Activated CD4-positive, alpha-beta T cell treated with anti-CD3 and anti-CD28 coated beads, Interleukin-2, amount 10 ng/mL, durations not matched to agents 24 days and 14 days (primary cell): Measurements from ENCODE around the gene CHPF2. TPM values are rescaled to one million over a fixed set of nuclear protein-coding genes. Genes with fewer than 3 reads are reported as not detected.

ENCODE experiments used
- DNase-seq: peaks from one replicate; pipeline ENCODE4 v3.0.0; 2022
- H3K27ac Mint-ChIP-seq: one replicate; pipeline ENCODE4 v1.8.0; 2022; ENCODE audit warnings: mild to moderate bottlenecking, mixed read lengths
- H3K27me3 Mint-ChIP-seq: one replicate; pipeline ENCODE4 v1.8.0; 2022; ENCODE audit warnings: mixed read lengths
- H3K36me3 Mint-ChIP-seq: one replicate; pipeline ENCODE4 v1.8.0; 2022; ENCODE audit warnings: low read depth, mild to moderate bottlenecking, mixed read lengths
- H3K4me1 Mint-ChIP-seq: one replicate; pipeline ENCODE4 v1.8.0; 2021; ENCODE audit warnings: mixed read lengths
- H3K4me3 Mint-ChIP-seq: one replicate; pipeline ENCODE4 v1.8.0; 2022; ENCODE audit warnings: mild to moderate bottlenecking, moderate library complexity, mixed read lengths
- H3K9me3 Mint-ChIP-seq: one replicate; pipeline ENCODE4 v1.8.0; 2021; ENCODE audit warnings: mixed read lengths
- intact Hi-C: fragments of 100-400 bp; cut with micrococcal nuclease; formaldehyde crosslinking; loops from one replicate; pipeline ENCODE4 v1.15.1; 2023
- total RNA-seq: library from RNA; stranded (reverse); gene quantifications from 2 replicates; pipeline ENCODE4 v1.2.3, GENCODE V29; 2022

CHPF2 gene
- total RNA-seq, 1 donor from 2014 or later, result 46.4 TPM

DNA sequence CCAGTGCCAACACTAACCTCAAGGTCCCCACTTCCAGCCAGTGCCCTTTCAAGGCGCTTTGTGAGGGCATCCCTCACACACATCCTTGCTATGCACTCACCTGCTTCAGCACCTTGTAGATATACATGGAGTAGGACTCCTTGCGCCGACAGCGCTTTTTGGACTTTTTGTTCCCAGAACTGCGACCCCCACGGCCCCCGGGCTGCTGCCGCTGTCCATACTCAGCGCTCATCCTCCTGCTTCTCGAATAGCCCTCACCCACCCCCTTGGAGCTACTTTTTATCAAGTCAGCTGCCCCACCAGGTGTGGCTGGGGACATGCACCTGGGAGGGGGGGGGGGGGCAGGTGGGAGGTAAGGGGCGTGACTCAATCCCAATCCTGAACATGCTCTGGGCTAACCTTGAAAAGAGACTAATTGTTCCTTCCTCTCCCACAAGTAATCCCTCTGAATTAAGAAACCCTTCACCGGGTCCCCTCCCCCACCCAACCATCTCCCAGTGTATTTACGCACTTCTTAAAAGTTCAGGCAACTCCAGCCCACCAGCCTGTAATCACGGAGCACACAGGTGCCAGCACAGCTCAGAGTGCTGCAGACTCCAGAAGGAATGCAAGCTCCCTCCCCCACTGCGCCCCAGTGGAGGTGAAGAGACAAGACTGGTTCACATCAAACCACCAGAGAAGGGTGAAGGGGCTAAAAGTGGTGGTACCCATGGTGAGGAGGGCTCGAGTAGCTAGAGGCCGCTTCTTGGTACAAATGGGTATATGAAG lies 22.0 kb upstream of the CHPF2 start, which contains the start of gene H2BK1:
H2BK1 (minus strand) TSS at position 402 of the 768 bp plus-strand sequence; CDS start at position 232, 170 bp downstream.
- H3K27me3 Mint-ChIP-seq, result no peaks in the 10 kb centered on the region
- no peak within 1 kb of the TSS for H3K27ac Mint-ChIP-seq
- peaks cover 31% of the 10 kb centered on the region for H3K36me3 Mint-ChIP-seq
- H3K4me3 Mint-ChIP-seq, result no peak within 1 kb of the TSS
- intact Hi-C loops, result no loop called here
- no peaks in the 10 kb centered on the region for H3K9me3 Mint-ChIP-seq
- H3K4me1 Mint-ChIP-seq, result peaks cover 17% of the 10 kb centered on the region
- no peak for DNase-seq

DNA sequence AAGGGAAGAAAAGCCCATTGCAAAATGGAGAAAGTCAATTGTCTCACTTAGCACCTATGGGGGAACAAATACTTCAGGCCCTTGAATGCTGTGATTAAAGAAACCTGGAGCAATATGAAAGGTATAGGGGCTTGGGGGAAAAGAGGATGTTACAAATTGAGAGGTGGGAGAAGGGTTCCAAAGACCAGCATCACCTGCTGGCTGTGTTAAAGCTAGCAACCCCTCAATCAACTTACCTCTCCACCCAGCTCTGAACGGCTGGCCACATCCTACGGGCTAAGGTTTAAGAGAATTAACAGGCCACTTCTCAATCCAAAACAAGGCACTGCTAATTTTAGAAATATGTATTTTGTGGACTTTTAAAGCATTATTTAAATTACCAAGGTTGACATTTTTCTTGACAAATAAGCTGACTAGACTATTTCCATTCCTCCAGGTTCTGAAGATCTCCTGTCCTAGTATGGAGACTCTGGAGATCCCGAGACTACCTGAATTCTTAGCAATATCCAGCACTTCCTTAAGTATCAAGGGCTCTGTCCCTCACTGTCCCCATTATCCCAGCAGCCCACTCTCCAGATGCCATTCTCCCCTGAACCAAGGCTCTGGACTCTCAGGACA lies 21.0 kb upstream of the CHPF2 start:
- Mint-ChIP-seq H3K4me1 (peaks cover 17% of the 10 kb centered on the region), H3K27ac (no peak overlapping the region), H3K36me3 (peaks cover 38% of the 10 kb centered on the region), H3K9me3 (no peaks in the 10 kb centered on the region), H3K27me3 (no peaks in the 10 kb centered on the region), H3K4me3 (no peak overlapping the region)
- DNase-seq, result no peak
- intact Hi-C loops, result no loop called here

GRCh38 chr7:151212626-151213025 lies 19.7 kb upstream of the CHPF2 start:
- Mint-ChIP-seq H3K27ac (no peak overlapping the region), H3K4me3 (no peak overlapping the region), H3K27me3 (no peaks in the 10 kb centered on the region), H3K4me1 (peaks cover 6% of the 10 kb centered on the region), H3K9me3 (no peaks in the 10 kb centered on the region), H3K36me3 (peaks cover 39% of the 10 kb centered on the region)
- no peak for DNase-seq
- intact Hi-C loops, result no loop called here

GRCh38 chr7:151213826-151214225 lies 18.5 kb upstream of the CHPF2 start:
- no peak for DNase-seq
- H3K27me3 Mint-ChIP-seq, result no peaks in the 10 kb centered on the region
- intact Hi-C loops, result no loop called here
- no peaks in the 10 kb centered on the region for H3K9me3 Mint-ChIP-seq
- H3K4me1 Mint-ChIP-seq, result peaks cover under 1% of the 10 kb centered on the region
- no peak overlapping the region for H3K4me3 Mint-ChIP-seq
- H3K27ac Mint-ChIP-seq, result no peak overlapping the region
- H3K36me3 Mint-ChIP-seq, result peaks cover 51% of the 10 kb centered on the region

- Mint-ChIP-seq H3K4me3 (no peak overlapping the region), H3K4me1 (peaks cover 3% of the 10 kb centered on the region), H3K27me3 (no peaks in the 10 kb centered on the region), H3K9me3 (no peaks in the 10 kb centered on the region), H3K27ac (no peak overlapping the region), H3K36me3 (peaks cover 59% of the 10 kb centered on the region)
- no peak for DNase-seq
- intact Hi-C loops, result no loop called here
Measured at GRCh38 chr7:151215396-151215795, 16.9 kb upstream of the CHPF2 start.

DNA sequence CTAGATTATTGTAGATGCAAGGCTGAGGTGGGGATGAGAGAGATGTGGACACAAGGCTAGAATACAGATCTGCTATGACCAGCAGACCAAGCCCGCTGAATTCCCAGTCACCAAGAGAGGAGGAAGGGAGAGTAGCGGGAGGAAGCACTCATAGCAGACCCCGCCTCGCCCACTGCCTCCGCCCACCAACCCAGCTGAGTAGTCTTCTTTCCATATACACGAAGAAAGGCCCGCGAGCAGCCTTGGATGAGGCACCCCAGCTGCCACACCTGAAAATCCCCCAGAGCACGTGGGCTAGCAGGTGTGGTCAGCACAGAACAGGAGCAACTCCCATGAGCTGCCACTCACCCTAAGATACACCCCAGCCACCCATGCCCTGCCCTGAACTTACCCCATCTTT lies 14.1 kb upstream of the CHPF2 start:
- no peak for DNase-seq
- intact Hi-C loops, result no loop called here
- H3K4me1 Mint-ChIP-seq, result peaks cover 3% of the 10 kb centered on the region
- H3K9me3 Mint-ChIP-seq, result no peaks in the 10 kb centered on the region
- H3K27ac Mint-ChIP-seq, result no peak overlapping the region
- H3K36me3 Mint-ChIP-seq, result peaks cover 57% of the 10 kb centered on the region
- H3K4me3 Mint-ChIP-seq, result no peak overlapping the region
- H3K27me3 Mint-ChIP-seq, result no peaks in the 10 kb centered on the region

DNA sequence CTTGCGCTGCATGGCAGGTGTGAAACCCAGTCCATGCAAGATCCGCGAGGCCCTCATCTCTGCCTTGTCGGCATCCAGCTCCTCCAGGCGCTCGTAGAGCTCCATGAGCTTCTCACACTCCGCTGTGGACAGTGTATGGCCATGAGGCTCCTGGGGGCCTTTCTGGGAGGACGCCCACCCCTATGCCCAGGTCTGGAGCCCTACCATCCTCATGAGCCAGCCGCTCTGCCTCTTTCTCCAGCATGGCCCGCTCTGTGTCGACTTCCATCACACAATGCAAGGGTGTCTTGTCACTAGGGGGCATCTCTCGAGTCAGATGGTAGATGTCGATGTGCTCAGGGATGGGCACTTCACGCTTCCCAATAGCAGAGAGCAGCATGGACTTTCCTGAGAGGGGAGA lies 8.6 kb upstream of the CHPF2 start:
- DNase-seq, result no peak
- Mint-ChIP-seq H3K4me1 (peaks cover 32% of the 10 kb centered on the region), H3K9me3 (no peaks in the 10 kb centered on the region), H3K36me3 (peaks cover 54% of the 10 kb centered on the region), H3K27me3 (no peaks in the 10 kb centered on the region), H3K4me3 (no peak overlapping the region), H3K27ac (no peak overlapping the region)
- intact Hi-C loops, result no loop called here

DNA sequence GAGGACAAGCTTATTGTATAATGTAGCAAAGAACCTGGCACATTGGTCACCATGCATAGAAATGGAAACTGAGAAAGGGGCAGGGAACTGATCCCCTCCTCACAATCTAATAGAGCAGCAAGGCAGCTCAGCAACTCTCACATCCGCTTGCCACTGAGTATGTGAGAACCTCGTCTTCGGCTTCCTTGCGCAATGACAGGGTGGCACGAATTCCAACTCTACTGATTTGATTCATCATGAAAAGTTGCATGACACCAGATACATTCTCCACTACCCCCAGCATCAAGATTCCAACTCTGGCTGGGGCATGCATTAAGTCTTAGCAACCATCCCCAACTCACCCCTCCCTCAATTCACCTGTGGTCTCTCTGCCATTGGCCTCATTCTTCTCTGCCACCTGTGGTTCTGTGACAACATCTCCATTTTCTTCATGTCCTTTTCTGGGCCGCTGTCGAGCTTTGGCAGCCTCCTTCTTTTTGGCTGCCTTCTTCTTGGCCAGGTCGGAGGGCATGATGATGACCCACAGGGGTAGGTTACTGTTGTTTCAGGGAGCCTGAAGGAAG lies 6.3 kb upstream of the CHPF2 start:
- peak overlapping the region; percentile 97 for H3K4me3 Mint-ChIP-seq
- intact Hi-C loops, result loop anchor here (2.0 kb wide), 3 partner anchors 19 to 143 kb away; partner anchors contain the start of gene TMUB1
- H3K9me3 Mint-ChIP-seq, result no peaks in the 10 kb centered on the region
- H3K27ac Mint-ChIP-seq, result peak overlapping the region; percentile 96
- DNase-seq, result no peak
- H3K4me1 Mint-ChIP-seq, result peaks cover 29% of the 10 kb centered on the region
- H3K36me3 Mint-ChIP-seq, result peaks cover 43% of the 10 kb centered on the region
- H3K27me3 Mint-ChIP-seq, result peaks cover 5% of the 10 kb centered on the region

GRCh38 chr7:151226560-151226874 lies 5.8 kb upstream of the CHPF2 start:
- Mint-ChIP-seq H3K4me1 (peaks cover 30% of the 10 kb centered on the region), H3K27ac (peak overlapping the region; percentile 96), H3K9me3 (no peaks in the 10 kb centered on the region), H3K4me3 (peak overlapping the region; percentile 97), H3K36me3 (peaks cover 42% of the 10 kb centered on the region), H3K27me3 (peaks cover 6% of the 10 kb centered on the region)
- intact Hi-C loops, result loop anchor here (2.0 kb wide), 3 partner anchors 18 to 144 kb away; partner anchors contain the start of gene TMUB1
- DNase-seq, result no peak

- Mint-ChIP-seq H3K36me3 (peaks cover 38% of the 10 kb centered on the region), H3K4me1 (peaks cover 36% of the 10 kb centered on the region), H3K27me3 (peaks cover 6% of the 10 kb centered on the region), H3K9me3 (no peaks in the 10 kb centered on the region), H3K4me3 (peak within 1 kb of the TSS; percentile 97), H3K27ac (peak within 1 kb of the TSS; percentile 96)
- DNase-seq, result peak; percentile 99
- intact Hi-C loops, result loop anchor here (1.0 to 2.0 kb wide), 4 partner anchors 18 to 169 kb away; partner anchors contain the start of gene TMUB1
Measured at GRCh38 chr7:151226875-151227782, 5.2 kb upstream of the CHPF2 start, which contains the start of gene ABCF2. ABCF2 (minus strand) TSS chr7:151227205; CDS start chr7:151226458, 747 bp downstream.

DNA sequence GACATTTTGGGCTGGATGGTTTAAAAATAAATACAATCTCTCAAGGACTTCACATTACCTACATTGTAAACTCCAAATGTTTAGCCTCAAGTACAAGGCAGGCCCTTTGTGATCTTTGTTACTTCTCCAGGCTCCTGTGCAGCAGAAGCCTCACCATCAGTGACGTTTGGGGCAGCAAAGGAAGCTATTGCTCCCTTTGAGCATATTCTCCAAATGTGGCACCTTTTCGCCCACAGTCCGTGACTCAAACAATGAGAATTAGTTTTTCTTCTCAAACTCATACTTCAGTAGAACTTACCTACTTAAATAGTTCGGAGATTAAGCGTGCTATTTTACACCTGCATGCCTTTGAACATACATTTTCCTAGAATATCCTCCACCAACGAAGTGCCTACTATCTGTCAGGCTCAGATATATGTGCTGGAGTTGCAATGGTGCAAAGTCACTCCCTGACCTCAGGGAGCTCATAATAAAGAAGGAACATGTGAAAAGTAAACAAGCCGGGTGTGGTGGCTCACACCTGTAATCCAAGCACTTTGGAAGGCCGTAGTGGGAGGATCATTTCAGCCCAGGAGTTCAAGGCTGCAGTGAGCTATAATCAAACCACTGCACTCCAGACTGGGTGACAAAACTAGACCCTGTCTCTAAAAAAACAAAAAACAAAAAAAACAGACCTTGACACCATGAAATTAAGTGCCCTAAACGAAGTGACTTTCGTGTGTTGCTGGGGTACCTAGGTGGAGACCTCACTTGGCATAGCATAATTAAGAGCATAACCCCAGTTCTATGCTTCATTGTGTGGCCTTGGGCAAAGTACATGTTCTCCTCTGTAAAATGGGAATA lies 4.0 kb upstream of the CHPF2 start:
- Mint-ChIP-seq H3K4me1 (peaks cover 41% of the 10 kb centered on the region), H3K4me3 (peak overlapping the region; percentile 97), H3K27ac (peak overlapping the region; percentile 21), H3K27me3 (peaks cover 6% of the 10 kb centered on the region), H3K9me3 (no peaks in the 10 kb centered on the region), H3K36me3 (peaks cover 37% of the 10 kb centered on the region)
- DNase-seq, result no peak
- intact Hi-C loops, result no loop called here

DNA sequence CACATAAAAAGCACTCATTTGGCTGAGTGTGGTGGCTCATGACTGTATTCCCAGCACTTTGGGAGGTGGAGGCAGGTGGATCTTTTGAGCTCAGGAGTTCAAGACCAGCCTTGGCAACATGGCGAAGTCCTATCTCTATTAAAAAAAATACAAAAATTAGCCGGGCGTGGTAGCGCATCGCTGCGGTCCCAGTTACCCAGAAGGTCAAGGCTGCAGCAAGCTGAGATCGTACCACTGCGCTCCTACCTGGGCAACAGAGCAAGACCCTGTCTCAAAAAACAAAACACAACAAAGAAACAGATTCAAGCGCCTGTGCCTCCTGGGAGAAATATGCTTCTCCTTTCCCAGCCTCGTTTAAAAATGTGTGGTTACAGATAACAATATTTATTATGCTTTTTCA lies 3.0 kb upstream of the CHPF2 start:
- intact Hi-C loops, result no loop called here
- H3K4me3 Mint-ChIP-seq, result no peak overlapping the region
- H3K36me3 Mint-ChIP-seq, result peaks cover 34% of the 10 kb centered on the region

GRCh38 chr7:151231080-151231479 lies 1.2 kb upstream of the CHPF2 start:
- peaks cover 6% of the 10 kb centered on the region for H3K27me3 Mint-ChIP-seq
- H3K36me3 Mint-ChIP-seq, result peaks cover 31% of the 10 kb centered on the region
- no peak overlapping the region for H3K4me3 Mint-ChIP-seq
- peak overlapping the region; percentile 9 for H3K27ac Mint-ChIP-seq
- intact Hi-C loops, result no loop called here
- no peak for DNase-seq
- H3K9me3 Mint-ChIP-seq, result no peaks in the 10 kb centered on the region
- peaks cover 43% of the 10 kb centered on the region for H3K4me1 Mint-ChIP-seq

More for the DNA sequence above, 3.0 kb upstream of the CHPF2 start:
- peaks cover 6% of the 10 kb centered on the region for H3K27me3 Mint-ChIP-seq
- H3K9me3 Mint-ChIP-seq, result no peaks in the 10 kb centered on the region
- DNase-seq, result no peak
- H3K4me1 Mint-ChIP-seq, result peaks cover 48% of the 10 kb centered on the region
- no peak overlapping the region for H3K27ac Mint-ChIP-seq
